ENCODE results near the gene GPRIN3. TPM values are rescaled to one million over a fixed set of nuclear protein-coding genes. Genes with fewer than 3 reads are reported as not detected.
"Not testable (repeated sequence)": the region's sequence is repeated elsewhere in the genome, so short reads cannot be mapped to it uniquely, and the experiment has no call there.

Gene GPRIN3
- total RNA-seq, 1 experiment from 2014 or later = not detected

DNA sequence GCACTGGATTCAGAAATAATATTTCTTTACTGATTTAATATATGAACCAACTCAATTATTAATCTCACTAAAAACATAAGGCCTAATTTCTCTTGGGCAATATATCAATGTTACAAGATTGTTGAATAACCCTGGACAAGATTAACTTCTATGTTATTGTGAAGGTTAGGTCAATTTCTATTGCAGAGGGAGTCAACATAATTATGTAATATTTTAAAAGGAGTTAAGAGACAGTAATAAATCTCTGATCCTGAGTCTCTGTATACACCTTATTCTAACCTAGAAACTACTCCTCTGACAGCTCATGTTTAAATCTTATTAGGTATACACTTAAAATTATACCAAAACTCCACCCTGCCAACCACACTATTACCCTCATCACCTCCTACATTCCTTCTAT lies 15.1 kb upstream of the GPRIN3 start:
- Histone ChIP-seq H3K4me3 (no peak overlapping the region), H3K9me3 (no peaks in the 10 kb centered on the region), H3K36me3 (no peaks in the 10 kb centered on the region), H3K27me3 (no peaks in the 10 kb centered on the region)
- no peak for DNase-seq

DNA sequence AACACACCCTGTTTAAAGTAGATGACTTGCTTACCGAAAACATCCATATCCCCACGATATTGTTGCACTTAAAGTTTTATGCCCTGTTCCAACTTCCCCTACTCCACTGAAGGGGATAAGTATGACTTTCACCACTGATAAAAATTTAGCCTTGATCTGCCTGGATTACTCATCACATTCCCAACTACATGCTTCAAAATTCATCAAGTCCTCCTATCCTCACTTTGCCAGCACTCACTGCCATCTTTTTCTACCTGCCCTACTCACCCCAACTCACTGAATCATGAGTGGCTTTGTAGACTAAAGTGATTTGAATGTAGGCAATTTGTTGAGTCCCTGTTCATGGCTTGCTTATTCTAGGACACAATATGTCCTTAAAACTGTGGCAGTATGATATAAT lies 12.2 kb upstream of the GPRIN3 start:
- H3K36me3 ChIP-seq = no peaks in the 10 kb centered on the region

DNA sequence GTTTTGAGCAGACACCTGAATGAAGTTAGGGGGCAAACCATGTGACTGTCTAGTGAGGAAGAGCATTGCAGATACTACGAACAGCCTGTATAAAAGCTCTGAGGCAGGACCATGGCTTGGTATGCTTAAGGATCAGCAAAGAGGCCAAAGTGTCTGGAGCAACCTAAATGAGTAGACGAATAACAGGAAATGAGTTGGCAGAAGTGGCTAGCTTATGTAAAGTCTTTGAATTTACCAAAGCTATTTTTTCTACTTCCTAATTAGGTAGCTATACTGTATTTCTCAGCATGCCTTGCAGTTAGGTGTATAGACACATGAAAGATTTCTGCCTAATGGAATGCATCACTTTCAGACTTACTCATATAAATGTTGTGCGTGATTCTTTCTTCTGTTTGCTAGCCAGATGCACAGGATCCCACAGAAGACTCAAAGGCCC lies 9.3 kb upstream of the GPRIN3 start:
- Histone ChIP-seq H3K27me3 (no peaks in the 10 kb centered on the region), H3K4me3 (no peak overlapping the region), H3K36me3 (no peaks in the 10 kb centered on the region), H3K9me3 (no peaks in the 10 kb centered on the region)
- no peak for DNase-seq

More for the DNA sequence above, 12.2 kb upstream of the GPRIN3 start:
- no peak for DNase-seq
- no peaks in the 10 kb centered on the region for H3K9me3 ChIP-seq
- no peaks in the 10 kb centered on the region for H3K27me3 ChIP-seq
- H3K4me3 ChIP-seq = no peak overlapping the region

DNA sequence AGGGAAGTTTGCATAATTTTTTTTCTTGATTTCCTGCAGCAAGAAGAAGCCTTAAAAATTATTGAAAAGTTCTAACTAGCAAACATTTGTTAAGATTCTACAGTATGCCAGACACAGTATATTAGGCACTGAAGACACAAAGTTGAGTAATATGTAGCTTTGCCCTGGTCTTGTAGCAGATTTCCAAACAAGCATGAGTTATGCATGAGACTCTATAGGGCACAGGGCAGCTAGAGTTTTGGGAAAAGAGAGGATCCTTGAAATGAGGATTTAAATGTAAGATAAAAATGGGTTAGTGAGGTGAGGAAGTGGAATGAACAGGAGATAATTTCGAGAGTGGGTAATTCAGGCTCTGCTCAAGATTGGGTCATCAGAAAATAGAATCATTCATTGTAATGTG lies 8.6 kb upstream of the GPRIN3 start:
- no peak for DNase-seq
- H3K9me3 ChIP-seq = no peaks in the 10 kb centered on the region
- H3K4me3 ChIP-seq = no peak overlapping the region
- no peaks in the 10 kb centered on the region for H3K27me3 ChIP-seq
- H3K36me3 ChIP-seq = no peaks in the 10 kb centered on the region

DNA sequence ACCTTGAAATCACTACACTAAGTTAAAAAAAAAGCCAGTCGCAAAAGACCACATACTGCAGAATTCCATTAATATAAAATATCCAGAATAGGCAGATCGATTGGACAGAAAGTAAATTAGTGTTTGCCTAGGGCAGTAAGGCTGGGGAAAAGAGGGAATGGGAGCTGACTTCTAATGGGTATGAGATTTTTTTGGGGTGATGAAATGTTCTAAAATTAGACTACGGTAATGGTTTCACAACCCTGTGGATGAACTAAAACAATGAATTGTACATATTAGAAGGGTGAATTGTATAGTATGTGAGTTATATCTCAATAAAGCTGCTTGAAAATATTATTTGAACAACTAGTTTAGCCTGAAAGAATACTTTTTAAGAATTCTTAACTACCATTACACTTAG lies 6.7 kb upstream of the GPRIN3 start:
- H3K4me3 ChIP-seq = no peak overlapping the region
- no peaks in the 10 kb centered on the region for H3K36me3 ChIP-seq
- H3K9me3 ChIP-seq = no peaks in the 10 kb centered on the region
- H3K27me3 ChIP-seq = no peaks in the 10 kb centered on the region
- no peak for DNase-seq

DNA sequence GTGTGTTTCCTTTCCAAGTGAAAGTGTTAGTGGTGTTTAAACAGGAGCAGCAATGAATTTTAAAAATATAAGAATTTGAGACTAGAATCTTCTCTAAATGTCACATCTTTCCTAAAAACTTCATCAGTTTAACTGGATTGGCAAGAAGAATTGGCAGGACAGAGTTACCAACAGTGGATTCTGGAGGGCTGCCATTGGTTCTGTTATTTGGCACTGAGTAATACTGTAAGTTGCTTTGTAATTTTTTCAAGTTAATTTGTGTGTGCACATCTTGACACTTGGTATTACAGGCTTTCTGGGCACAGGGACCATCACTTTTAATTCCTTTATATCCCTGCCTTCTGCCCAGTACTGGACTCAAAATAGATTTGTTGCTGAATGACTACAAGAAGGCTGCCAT lies 4.5 kb upstream of the GPRIN3 start:
- Histone ChIP-seq H3K27me3 (no peaks in the 10 kb centered on the region), H3K36me3 (no peaks in the 10 kb centered on the region), H3K9me3 (no peaks in the 10 kb centered on the region), H3K4me3 (no peak overlapping the region)
- DNase-seq = no peak

DNA sequence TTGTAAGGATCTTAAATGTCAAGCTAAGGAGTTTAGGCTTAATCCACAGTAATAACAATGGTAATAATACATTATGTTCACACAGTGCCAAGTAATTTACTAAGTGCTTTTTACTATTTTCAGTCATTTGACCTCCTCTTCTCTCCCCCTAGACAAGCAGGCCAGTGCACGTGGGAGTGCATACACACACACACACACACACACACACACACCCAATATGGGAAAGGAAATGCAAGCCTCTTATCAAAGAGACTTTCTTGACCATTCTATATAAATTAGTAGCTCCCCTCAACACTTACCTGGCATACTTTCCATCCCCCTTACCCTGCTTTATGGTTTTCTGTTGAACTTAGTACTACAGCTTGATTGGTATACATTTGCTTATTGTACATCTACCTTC lies 3.8 kb upstream of the GPRIN3 start:
- Histone ChIP-seq H3K27me3 (no peaks in the 10 kb centered on the region), H3K9me3 (no peaks in the 10 kb centered on the region), H3K4me3 (no peak overlapping the region), H3K36me3 (no peaks in the 10 kb centered on the region)
- DNase-seq = no peak

DNA sequence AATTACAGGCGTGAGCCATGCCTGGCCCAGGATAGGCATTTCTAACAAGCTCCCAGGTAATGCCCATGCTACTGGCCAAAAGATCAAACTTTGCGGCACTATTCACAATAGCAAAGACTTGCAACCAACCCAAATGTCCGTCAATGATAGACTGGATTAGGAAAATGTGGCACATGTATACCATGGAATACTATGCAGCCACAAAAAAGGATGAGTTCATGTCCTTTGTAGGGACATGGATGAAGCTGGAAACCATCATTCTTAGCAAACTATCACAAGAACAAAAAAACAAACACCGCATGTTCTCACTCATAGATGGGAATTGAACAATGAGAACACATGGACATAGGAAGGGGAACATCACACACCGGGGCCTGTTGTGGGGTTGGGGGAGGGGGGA lies 1.6 kb upstream of the GPRIN3 start:
- not testable (repeated sequence) for DNase-seq, H3K4me3 ChIP-seq, H3K9me3 ChIP-seq, H3K36me3 ChIP-seq, H3K27me3 ChIP-seq

DNA sequence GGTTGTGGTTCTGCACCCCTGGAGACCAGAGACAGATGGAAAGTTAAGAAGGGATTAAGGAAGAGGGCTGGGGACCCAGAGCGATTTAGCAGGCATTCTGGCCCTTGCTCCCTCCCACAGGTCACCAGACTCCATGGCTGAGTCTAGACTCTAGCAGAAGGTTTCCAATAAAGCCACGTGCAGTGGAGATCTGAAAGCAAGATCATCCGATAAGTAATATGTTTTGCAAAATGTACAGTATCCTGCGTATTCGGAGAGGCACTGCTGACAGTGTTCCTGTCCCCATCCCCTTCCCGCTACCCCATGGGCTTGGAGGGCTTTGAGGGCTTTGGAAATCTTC lies 531 bp upstream of the GPRIN3 start:
- H3K27me3 ChIP-seq = no peaks in the 10 kb centered on the region
- no peaks in the 10 kb centered on the region for H3K36me3 ChIP-seq
- H3K9me3 ChIP-seq = no peaks in the 10 kb centered on the region
- no peak for DNase-seq
- peak overlapping the region; percentile 39 for H3K4me3 ChIP-seq

DNA sequence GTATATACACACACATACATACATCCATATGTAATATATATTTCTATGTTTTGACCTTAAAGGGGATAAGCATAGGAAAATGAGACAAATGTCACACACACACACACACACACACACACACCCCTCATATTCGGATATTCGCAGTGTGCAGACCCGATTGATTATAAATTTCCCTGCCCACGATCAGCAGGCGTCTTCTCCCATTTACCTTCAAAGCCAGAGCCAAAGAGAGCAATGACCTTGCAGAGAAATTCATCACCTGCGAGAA lies 488 bp downstream of the GPRIN3 start:
- no peaks in the 10 kb centered on the region for H3K9me3 ChIP-seq
- H3K36me3 ChIP-seq = no peaks in the 10 kb centered on the region
- no peak for DNase-seq
- H3K27me3 ChIP-seq = no peaks in the 10 kb centered on the region
- no peak overlapping the region for H3K4me3 ChIP-seq

DNA sequence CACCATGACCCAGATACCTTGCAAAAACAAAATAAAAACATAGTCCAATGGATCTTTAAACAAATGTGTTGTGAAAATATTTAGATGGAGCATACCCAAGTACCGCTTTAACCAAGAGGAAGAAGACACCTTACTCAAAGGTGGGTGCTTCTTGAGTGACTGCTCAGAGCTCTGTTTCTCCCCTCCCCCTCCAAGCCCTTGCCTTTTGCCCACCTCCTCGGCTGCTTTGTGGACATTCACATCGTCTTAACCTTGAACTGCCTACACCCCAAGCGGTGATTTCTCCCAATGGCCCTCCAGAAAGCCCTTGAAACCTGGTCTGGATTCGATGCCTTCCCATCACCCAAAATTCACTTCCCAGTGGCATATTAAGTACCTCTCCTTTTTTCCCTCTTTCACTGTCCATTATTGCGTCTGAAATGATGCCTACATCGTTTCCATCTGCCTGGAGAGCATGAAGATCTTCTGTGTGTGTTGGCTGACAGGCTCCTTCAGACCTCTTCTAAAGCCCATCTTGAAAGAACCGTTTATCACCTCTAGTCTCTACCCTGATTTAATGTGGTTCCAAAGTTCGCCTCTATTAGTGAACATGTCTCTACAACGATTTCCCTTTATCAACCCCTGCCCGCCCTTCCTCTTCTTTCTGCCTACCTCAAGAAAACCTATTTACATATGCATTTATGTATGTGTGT lies 968 bp downstream of the GPRIN3 start:
- Histone ChIP-seq H3K9me3 (no peaks in the 10 kb centered on the region), H3K27me3 (no peaks in the 10 kb centered on the region), H3K36me3 (no peaks in the 10 kb centered on the region), H3K4me3 (no peak overlapping the region)
- DNase-seq = no peak

DNA sequence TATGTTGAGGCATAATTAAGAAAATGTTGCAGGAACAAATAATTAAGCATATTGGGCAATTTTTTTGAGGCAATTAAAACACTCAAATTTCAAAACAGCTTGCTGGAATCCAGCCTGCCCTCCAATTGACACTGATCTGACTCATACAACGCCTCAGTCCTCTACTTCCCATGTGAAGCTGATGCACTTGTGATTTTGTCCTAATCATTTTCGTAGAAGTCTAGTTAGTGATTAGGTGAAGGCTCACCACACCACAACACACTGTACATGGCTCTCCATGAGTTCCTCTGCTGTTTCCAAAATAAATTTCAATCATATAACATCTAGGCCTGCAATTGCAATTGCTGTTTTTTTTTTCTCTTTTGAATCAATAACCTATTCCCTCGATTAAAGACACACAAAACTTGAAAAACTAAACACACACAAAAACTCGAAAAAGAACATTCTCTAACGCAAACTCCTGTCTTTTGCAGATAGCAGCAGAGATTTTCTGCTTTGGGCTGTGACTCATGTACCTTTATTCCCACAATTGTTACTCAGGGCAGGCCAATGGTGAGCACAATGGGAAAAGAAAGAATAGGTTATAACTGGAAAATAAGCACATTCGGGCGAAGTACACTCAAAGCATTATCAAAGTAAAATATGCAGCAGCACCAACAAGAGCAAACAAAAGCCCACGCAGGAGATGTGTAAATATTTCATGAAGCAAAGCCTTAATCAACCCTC lies 1.7 kb downstream of the GPRIN3 start:
- Histone ChIP-seq H3K36me3 (no peaks in the 10 kb centered on the region), H3K4me3 (no peak overlapping the region), H3K27me3 (no peaks in the 10 kb centered on the region), H3K9me3 (no peaks in the 10 kb centered on the region)
- no peak for DNase-seq

DNA sequence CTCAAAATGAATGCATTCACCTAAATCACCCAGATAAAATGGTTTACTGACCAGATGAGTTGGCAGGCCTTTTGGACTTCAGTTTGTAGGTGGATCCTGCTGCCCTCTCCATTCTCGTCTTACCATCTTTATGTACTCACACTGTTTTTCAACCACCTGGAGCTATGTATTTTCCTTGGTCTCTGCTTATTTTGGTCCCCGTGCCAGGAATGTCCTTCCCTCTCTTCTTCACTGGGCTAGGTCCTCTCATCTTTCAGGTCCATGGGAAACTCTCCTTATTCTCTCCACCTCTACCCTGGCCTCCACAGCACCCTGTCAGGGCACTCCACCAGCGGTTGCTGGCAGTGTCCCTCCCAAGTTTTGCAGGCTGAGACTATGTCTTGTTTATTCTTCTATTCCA lies 2.6 kb downstream of the GPRIN3 start:
- no peak for DNase-seq
- Histone ChIP-seq H3K4me3 (no peak overlapping the region), H3K9me3 (no peaks in the 10 kb centered on the region), H3K36me3 (no peaks in the 10 kb centered on the region), H3K27me3 (no peaks in the 10 kb centered on the region)

DNA sequence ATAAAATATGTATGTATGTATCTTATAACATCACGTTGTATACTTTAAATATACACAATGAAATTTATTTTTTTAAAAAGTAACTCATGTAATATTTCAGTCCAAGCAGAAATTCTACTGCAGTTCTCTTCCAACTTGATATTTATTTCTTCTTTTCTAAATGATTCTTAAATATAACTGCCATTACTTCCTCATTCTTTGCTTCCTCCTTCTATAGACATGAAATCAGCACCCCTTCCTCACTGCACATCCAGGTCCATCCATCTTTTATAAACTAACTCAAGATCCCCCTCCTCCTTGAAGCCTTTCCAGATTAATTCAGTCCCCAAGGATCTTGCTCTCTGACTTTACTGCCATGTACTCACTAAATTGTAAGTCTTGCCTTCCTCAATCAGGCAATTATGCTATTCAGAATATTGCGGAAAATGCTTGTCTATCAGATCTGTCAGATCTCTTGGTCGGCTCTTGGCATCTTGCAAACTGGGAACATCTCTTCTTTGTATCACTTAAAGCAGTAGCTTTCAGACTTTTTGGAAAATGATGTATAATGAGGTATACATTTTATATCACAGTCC lies 3.7 kb downstream of the GPRIN3 start:
- DNase-seq = no peak
- Histone ChIP-seq H3K27me3 (no peaks in the 10 kb centered on the region), H3K9me3 (no peaks in the 10 kb centered on the region), H3K4me3 (no peak overlapping the region), H3K36me3 (no peaks in the 10 kb centered on the region)

DNA sequence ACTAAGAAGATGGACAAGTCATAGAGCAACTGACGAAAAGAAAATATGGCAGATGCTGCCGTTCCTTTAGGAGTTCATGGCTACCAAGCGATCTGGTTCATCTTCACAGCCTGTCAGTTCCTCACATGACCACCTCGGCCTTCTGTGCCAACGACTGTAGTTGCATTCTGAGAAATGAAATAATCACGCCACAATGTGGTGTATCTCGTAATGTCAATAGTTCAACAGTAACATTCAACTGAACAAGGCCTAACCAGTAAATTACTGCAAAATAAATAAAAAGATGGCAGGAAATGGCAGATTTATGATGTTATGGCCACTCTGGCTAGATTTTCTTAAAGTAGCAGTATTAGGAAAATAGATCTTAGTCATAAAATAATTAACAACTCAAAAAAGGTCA lies 4.4 kb downstream of the GPRIN3 start:
- no peak for DNase-seq

DNA sequence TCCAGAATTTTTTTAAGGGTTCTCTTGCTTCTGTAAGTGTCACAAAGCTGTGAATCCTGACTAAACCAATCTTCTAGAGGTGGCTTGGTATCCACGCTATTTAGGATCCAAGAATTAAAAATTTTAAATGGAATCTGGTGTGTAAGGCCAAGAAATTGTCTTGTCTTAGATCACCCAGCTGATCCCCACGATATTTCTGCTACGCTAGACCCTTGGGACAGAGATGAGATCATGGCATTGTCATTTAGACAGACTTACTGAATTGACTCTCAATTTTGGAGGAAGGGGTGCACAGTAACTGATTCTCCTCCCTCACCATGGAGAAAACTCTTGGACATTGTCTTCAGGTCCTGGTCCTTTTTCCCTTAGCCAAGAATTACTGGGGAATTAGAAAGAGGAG lies 5.7 kb downstream of the GPRIN3 start:
- DNase-seq = no peak
- no peaks in the 10 kb centered on the region for H3K9me3 ChIP-seq
- no peak overlapping the region for H3K4me3 ChIP-seq
- H3K36me3 ChIP-seq = no peaks in the 10 kb centered on the region
- no peaks in the 10 kb centered on the region for H3K27me3 ChIP-seq

More for the DNA sequence above, 4.4 kb downstream of the GPRIN3 start:
- Histone ChIP-seq H3K27me3 (no peaks in the 10 kb centered on the region), H3K9me3 (no peaks in the 10 kb centered on the region), H3K4me3 (no peak overlapping the region), H3K36me3 (no peaks in the 10 kb centered on the region)

DNA sequence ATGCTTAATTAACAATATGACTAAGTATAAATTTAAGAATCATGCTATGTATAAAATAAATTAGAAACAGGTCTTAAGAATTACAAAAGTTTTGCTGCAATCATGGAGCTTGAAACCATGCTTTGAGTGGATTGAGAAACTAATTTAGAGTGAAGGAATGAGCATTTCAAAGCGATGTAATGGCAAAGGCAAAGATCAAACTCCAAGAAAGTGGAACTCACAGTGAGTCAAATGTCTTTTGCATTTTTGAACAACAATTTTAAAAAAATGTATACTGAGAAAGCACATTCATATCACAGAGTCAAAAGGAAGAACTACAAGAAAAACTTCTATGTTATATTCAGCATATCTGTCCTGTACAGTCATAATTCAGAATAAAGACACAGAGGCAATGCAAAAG lies 6.6 kb downstream of the GPRIN3 start:
- H3K4me3 ChIP-seq = no peak overlapping the region
- DNase-seq = no peak
- no peaks in the 10 kb centered on the region for H3K9me3 ChIP-seq
- H3K36me3 ChIP-seq = no peaks in the 10 kb centered on the region
- no peaks in the 10 kb centered on the region for H3K27me3 ChIP-seq

DNA sequence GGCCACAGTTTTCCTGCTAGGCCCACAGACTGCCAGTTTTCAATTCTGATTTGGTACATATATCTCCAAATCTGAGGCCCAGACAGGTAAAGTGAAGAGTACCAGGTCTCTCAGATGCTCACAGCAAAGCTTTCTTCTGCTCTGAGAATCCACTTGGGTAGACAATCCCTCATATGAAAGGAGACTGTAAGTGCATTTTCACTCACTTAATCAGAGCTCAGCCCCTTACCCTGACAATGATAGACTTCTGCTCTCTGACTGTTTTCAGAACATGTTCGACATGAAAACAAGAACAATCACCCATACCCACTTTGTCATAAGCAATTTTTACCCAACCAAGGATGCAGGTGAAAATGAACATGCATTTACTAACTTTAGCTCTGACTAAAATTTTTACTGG lies 7.1 kb downstream of the GPRIN3 start:
- Histone ChIP-seq H3K27me3 (no peaks in the 10 kb centered on the region), H3K36me3 (no peaks in the 10 kb centered on the region)

More for the DNA sequence above, 7.1 kb downstream of the GPRIN3 start:
- Histone ChIP-seq H3K4me3 (no peak overlapping the region), H3K9me3 (no peaks in the 10 kb centered on the region)
- DNase-seq = no peak
